8988T (cell line): ENCODE data around the gene PDK4.
"Not testable (repeated sequence)": the region's sequence is repeated elsewhere in the genome, so short reads cannot be mapped to it uniquely, and the experiment has no call there.

Experiments
- DNase-seq: peaks from one replicate; pipeline ENCODE4 v3.0.0; 2011

The PDK4 gene

GRCh38 chr7:95596198-95597063, at the start of gene PDK4:
TSS of gene PDK4 (minus strand) at chr7:95596516. CDS start at chr7:95596293, 223 bp downstream.
- peak; percentile 18 for DNase-seq

GRCh38 chr7:95642173-95642572, 45.9 kb upstream of the PDK4 start:
- DNase-seq = no peak

GRCh38 chr7:95636140-95636940, 40.0 kb upstream of the PDK4 start:
- DNase-seq = no peak

- DNase-seq = no peak
These were observed 36.3 kb upstream of the PDK4 start for GRCh38 chr7:95632609-95633008.

GRCh38 chr7:95631527-95631926, 35.2 kb upstream of the PDK4 start:
- DNase-seq = no peak

- no peak for DNase-seq
These were observed 34.6 kb upstream of the PDK4 start for GRCh38 chr7:95630702-95631458.

- no peak for DNase-seq
These were observed 32.6 kb upstream of the PDK4 start for GRCh38 chr7:95628831-95629439.

GRCh38 chr7:95623788-95624187, 27.5 kb upstream of the PDK4 start:
- DNase-seq = no peak

- no peak for DNase-seq
These were observed 26.5 kb upstream of the PDK4 start for GRCh38 chr7:95622859-95623258.

- no peak for DNase-seq
These were observed 25.8 kb upstream of the PDK4 start for GRCh38 chr7:95622001-95622549.

- no peak for DNase-seq
These were observed 25.1 kb upstream of the PDK4 start for GRCh38 chr7:95621404-95621803.

GRCh38 chr7:95620631-95621030, 24.3 kb upstream of the PDK4 start:
- DNase-seq = no peak

GRCh38 chr7:95619921-95620320, 23.6 kb upstream of the PDK4 start:
- no peak for DNase-seq

- DNase-seq = no peak
These were observed 23.2 kb upstream of the PDK4 start for GRCh38 chr7:95619517-95619916.

GRCh38 chr7:95614442-95614940, 18.2 kb upstream of the PDK4 start:
- DNase-seq = no peak

GRCh38 chr7:95611224-95611623, 14.9 kb upstream of the PDK4 start:
- no peak for DNase-seq

GRCh38 chr7:95609277-95609971, 13.1 kb upstream of the PDK4 start:
- no peak for DNase-seq

- no peak for DNase-seq
These were observed 12.2 kb upstream of the PDK4 start for GRCh38 chr7:95608359-95609173.

GRCh38 chr7:95607561-95607960, 11.2 kb upstream of the PDK4 start:
- no peak for DNase-seq

GRCh38 chr7:95605275-95605674, 9.0 kb upstream of the PDK4 start:
- no peak for DNase-seq

GRCh38 chr7:95604811-95605210, 8.5 kb upstream of the PDK4 start:
- not testable (repeated sequence) for DNase-seq
